GM21515 (cell line): ENCODE results near the gene SLBP.

ENCODE experiments used
- ATAC-seq: cut with Tn5 transposase; IDR thresholded peaks from one replicate; pipeline ENCODE4 v1.9.1; 2021; ENCODE audit not compliant: unreplicated experiment

SLBP gene

GRCh38 chr4:1656132-1656531 is 56.0 kb downstream of the SLBP start:
- no peak for ATAC-seq

GRCh38 chr4:1655676-1656075 is 56.4 kb downstream of the SLBP start:
- no peak for ATAC-seq

- no peak for ATAC-seq
These were observed 57.0 kb downstream of the SLBP start for GRCh38 chr4:1655081-1655480.

GRCh38 chr4:1654216-1654955 is 57.7 kb downstream of the SLBP start:
- no peak for ATAC-seq

- ATAC-seq = no peak
These were observed 58.3 kb downstream of the SLBP start for GRCh38 chr4:1653776-1654175.

- ATAC-seq = no peak
These were observed 60.0 kb downstream of the SLBP start for GRCh38 chr4:1652088-1652487.

- no peak for ATAC-seq
These were observed 60.5 kb downstream of the SLBP start for GRCh38 chr4:1651609-1652008.

- no peak for ATAC-seq
These were observed 63.2 kb downstream of the SLBP start for GRCh38 chr4:1648962-1649361.

- ATAC-seq = no peak
These were observed 64.7 kb downstream of the SLBP start for GRCh38 chr4:1647432-1647831.

GRCh38 chr4:1646690-1647089 is 65.4 kb downstream of the SLBP start:
- no peak for ATAC-seq

GRCh38 chr4:1644891-1645657 is 67.0 kb downstream of the SLBP start:
- ATAC-seq = no peak

GRCh38 chr4:1643971-1644735 is 68.0 kb downstream of the SLBP start:
- no peak for ATAC-seq
